ENCODE data around the gene ST7.

The ST7 gene

DNA sequence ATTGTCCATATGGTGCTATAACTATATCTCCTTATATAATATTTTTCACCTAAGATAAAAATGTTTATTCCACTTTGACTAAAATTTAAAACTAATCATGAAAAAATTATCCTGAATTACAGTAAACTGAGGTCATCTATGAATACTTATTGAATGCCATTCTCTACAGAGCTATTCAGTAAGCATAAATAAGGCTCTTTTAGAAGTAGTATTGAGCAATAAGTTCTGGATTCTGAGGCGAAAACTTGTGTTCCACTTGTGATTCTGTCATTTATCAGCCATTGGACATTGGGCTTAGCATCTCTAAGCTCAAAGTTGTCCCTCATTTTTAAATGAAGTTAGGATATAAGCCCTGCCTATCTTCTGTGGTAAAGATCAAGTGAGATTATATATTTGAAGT is 238.8 kb downstream of the ST7 start:
- no peak for DNase-seq (ENCODE audit: low spot score)

- no peak for DNase-seq (ENCODE audit: low spot score)
Observed at GRCh38 chr7:117193564-117193963, 240.3 kb downstream of the ST7 start.

GRCh38 chr7:117194445-117194844 is 241.1 kb downstream of the ST7 start:
- DNase-seq (ENCODE audit: low spot score), result no peak

DNA sequence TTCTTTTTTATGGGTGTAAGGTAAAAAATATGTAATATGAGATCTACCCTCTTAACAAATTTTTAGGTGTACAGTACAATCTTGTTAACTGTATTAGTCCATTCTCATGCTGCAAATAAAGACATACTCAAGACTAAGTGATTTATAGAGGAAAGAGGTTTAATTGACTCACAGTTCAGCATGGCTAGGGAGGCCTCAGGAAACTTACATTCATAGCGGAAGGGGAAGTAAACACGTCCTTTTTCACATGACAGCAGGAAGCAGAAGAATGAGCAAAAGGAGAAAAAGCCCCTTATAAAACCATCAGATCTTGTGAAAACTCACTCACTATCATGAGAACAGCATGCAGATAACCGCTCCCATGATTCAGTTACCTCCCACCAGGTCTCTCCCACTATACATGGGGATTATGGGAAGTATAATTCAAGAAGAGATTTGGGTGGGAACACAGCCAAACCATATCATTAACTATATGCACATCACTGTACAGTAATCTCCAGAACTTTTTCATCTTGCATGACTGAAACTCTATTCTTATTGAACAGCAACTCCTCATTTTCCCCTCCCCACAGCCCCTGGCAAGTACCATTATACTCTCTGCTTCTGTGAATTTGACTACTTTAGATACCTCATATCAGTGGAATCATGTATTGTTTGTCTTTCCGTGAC is 242.2 kb downstream of the ST7 start:
- DNase-seq (ENCODE audit: low spot score), result no peak

GRCh38 chr7:117200132-117200531 is 246.8 kb downstream of the ST7 start:
- DNase-seq (ENCODE audit: low spot score), result no peak

GRCh38 chr7:117200786-117201458 is 247.6 kb downstream of the ST7 start:
- DNase-seq (ENCODE audit: low spot score), result no peak

DNA sequence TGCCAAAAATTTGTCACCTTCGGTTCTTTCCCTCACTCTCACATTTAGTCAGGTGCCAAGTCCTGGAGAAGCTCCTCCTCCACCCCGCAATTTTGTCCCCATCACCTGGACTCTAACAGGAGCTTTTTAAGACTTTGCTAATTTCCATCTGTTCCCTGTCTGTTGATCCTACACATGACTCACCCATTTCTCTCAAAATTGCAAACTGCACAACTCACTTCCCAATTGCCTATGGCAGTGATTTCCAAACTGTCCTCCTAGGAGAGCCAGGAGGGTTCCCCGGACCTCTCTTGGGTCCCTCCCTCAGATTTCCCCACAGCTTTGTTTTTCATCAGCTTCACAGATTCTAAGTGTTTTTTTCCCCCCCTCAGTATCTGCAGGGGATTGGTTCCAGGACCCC is 249.2 kb downstream of the ST7 start:
- DNase-seq (ENCODE audit: low spot score), result no peak

- no peak for DNase-seq (ENCODE audit: low spot score)
Observed at GRCh38 chr7:117203205-117203604, 249.9 kb downstream of the ST7 start.

DNA sequence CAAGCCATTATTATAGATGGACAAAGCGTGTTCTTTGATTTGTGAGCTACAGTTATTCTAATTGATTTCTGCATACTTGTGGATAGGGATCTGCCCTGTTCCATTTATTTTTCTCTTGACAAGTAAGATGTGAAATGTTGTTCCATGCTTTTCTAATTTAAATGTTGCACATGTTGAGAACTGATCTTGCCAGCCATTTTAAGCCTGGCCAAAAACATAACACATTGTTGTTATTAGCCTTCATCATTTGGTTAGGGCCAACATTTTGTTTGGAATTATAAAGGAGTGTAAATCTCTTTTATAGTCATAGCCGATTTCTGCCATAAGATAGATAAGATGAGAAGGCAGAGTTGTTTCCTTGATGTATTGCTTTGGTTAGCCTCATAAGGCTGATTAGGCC is 252.6 kb downstream of the ST7 start:
- DNase-seq (ENCODE audit: low spot score), result no peak

DNA sequence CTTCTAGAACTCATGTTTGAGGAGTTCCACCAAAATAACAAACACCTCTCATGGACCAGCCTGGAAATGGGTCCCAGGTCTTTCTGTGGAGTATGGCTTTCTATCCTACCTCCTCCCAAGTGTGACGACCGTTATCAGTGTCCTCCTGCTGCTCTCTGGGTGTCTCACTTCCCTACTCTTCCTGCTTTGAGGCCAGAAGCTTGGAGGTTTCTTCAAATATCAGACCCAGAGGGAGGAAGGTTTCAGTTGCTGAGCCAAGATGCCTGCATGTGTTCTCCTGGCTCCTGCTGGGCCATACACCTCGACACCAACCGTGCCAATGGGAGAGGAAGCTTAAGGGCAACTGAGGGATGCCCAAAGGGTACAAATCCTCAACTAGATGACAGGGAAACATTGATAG is 255.0 kb downstream of the ST7 start:
- no peak for DNase-seq (ENCODE audit: low spot score)

- DNase-seq (ENCODE audit: low spot score), result no peak
Observed at GRCh38 chr7:117210397-117210796, 257.1 kb downstream of the ST7 start.

GRCh38 chr7:117210908-117211307 is 257.6 kb downstream of the ST7 start:
- no peak for DNase-seq (ENCODE audit: low spot score)

- DNase-seq (ENCODE audit: low spot score), result no peak
Observed at GRCh38 chr7:117211614-117212013, 258.3 kb downstream of the ST7 start.

- peak; percentile 78 for DNase-seq (ENCODE audit: low spot score)
Observed at GRCh38 chr7:117212969-117213877, 259.9 kb downstream of the ST7 start.

- no peak for DNase-seq (ENCODE audit: low spot score)
Observed at GRCh38 chr7:117216010-117216409, 262.7 kb downstream of the ST7 start.

DNA sequence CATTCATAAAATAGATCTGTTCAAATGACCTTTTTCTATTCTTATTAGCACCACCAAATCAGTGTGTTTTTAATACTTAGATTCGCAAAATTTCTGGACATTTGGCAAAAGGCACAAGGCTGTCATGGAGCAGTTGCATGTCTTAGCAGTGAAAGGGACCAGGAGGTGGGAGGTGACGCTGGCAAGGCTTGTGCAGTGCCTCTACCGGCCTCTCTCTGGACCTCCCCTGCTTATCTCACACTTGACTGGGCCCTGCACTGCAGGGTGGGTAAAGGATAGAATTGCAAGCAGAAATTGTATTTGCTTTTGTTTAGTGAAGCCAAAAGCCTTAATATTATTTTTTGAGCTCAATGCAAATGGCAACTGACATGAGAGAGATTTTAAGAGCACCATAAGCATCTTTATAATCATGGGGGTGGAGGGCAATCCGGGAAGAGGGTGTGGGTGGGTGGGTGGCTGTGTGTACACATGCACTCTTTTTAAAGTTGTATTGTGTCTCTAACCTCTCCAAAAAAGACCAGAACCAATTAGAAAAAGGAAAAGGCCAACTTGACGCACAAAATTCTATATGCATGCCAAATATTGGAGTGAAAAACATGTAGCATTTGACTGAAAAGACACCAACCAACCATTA is 263.3 kb downstream of the ST7 start:
- DNase-seq (ENCODE audit: low spot score), result no peak

DNA sequence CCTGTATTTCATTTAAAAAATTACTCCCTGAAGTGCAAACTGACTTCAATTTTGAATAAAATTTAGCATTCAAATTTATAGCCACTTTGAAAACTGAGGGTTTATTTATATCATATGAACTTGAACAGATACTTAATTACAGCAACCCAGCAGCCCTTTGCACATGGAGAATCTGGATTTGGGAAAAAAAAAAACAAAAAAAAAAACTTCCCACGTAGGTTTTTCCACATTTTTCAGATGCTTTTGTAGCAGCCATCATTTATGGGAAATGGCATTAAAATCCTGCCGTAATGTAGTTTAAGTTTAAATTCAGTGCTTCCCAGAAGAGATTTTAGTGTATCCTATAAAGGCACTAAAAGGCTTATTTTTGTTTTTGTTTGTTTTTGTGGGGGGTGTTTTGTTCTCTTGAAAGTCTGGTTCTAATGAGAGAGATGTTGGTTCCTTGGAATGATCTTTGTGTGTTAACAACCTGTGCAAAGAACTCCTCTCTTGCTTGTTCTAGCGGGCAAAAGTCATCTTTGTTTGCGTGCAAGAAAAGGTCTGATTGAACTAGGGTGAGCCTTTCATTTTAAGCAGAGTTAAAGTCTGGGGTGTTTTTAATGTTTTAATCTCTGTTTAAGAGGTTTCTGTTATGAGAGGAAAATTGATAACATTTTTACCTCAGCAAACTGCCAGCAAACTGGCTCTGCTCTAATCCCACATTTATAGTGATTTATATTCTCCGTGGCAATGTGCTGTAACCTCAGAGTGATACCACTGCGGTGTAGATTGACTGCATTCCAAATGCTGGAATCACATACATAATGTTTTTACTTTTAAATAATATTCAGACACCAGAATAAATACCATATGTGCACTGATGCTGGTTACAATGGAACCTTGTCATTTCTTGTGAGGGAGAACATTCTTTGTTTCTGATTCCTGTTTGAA is 264.1 kb downstream of the ST7 start:
- DNase-seq (ENCODE audit: low spot score), result no peak

GRCh38 chr7:117218700-117219099 is 265.4 kb downstream of the ST7 start:
- DNase-seq (ENCODE audit: low spot score), result no peak

GRCh38 chr7:117219485-117219884 is 266.2 kb downstream of the ST7 start:
- no peak for DNase-seq (ENCODE audit: low spot score)

DNA sequence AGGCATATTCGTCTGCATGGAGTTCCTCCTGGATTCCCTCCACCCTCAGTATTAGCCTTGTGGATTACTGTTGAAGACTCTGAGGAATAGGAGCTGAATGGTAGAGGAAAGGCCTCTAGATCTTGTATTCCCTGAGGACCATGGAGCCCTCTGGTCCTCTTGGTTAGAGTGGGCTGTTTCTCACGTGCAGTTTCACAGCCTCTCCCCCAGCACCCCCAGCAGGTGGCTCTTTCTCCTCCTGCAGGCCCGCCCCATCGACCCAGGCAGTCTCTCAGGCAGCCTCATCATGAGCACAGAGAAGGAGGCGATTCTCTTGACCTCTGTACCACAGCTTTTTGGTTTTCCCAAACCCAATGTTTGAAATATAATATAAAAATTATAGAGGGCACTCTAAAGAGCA is 267.5 kb downstream of the ST7 start:
- no peak for DNase-seq (ENCODE audit: low spot score)

DNA sequence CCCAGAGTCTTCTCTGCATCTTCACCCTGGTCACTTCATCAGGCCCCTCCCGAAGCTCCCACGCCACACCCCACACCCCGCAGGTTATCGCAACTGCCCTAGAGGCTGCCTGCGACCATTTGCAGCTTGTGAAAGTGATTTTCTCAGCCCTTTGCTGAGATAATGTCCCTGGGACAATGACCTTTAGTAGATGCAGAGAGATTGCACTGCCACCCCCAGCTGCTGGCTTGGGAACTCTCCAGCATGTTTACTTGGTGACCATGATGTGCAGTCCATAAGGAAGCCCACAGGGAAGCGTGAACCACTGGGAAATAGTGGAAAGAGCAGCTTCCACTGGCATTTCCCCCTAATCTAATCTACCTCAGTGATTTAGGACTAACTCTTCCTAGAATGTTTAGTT is 272.2 kb downstream of the ST7 start:
- DNase-seq (ENCODE audit: low spot score), result no peak

Measured in NAMALWA (cell line).